ENCODE data around the gene SNX25. TPM values are rescaled to one million over a fixed set of nuclear protein-coding genes. Genes with fewer than 3 reads are reported as not detected.

Gene SNX25
- total and polyA plus RNA-seq, 10 of the 15 experiments (the other 5 are each of a cell fraction or from before 2014, with no cell fraction given), result 11.2 to 117 (median 62.8) TPM

DNA sequence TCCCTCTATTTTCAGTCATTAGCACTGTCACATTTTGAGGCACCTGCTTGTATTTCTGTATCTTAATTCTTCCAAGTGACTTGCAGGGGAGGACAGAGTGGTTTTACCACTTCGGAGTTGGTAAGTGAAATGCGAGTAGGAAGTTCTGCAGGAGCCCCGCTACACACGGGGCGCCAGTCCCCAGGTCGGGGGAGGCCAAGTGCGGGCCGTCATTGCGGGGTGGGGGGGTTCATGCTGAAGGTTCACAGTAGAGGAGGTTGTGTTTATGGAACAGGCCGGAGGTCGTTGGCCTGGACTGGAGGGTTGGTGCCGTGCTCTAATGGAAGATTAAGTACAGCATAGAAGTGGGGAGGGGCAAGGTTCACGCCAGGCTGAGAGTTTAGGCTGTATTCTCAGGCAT lies 142.3 kb downstream of the SNX25 start (continued):
- TF ChIP-seq ZBTB4 (CRISPR knock-in tag; IDR thresholded peaks at IDR 0.05), result no peak
- TF ChIP-seq REST (IDR thresholded peaks at IDR 0.05; ENCODE audit: low read depth, low read length), result no peak
- no peak for TF ChIP-seq SUPT20H (IDR thresholded peaks at IDR 0.05; ENCODE audit: borderline replicate concordance, control insufficient read depth, low read depth, low read length)
- TF ChIP-seq MEF2A (IDR thresholded peaks at IDR 0.05; ENCODE audit: insufficient read depth, low read depth, low read length), result no peak
- no peak for TF ChIP-seq TCF3 (IDR thresholded peaks at IDR 0.05; ENCODE audit: borderline replicate concordance, insufficient read depth, low read depth, low read length)
- no peak for TF ChIP-seq ZZZ3 (IDR thresholded peaks at IDR 0.05; ENCODE audit: control insufficient read depth, insufficient read length, low read depth)
- no peak for TF ChIP-seq TBL1XR1 (IDR thresholded peaks at IDR 0.05; ENCODE audit: low read depth, low read length)
- no peak for TF ChIP-seq CEBPB (IDR thresholded peaks at IDR 0.05; ENCODE audit: borderline replicate concordance in 1 of 2, low read depth in 2 of 2, low read length in 2 of 2)
- TF ChIP-seq PBX3 (IDR thresholded peaks at IDR 0.05; ENCODE audit: insufficient replicate concordance, low read depth, low read length), result no peak
